Lower lobe of right lung (tissue), 2 donors: ENCODE results near the gene LENG9. TPM values are rescaled to one million over a fixed set of nuclear protein-coding genes. Genes with fewer than 3 reads are reported as not detected.

Source experiments
- ATAC-seq, 2 donors: fragments of 200-7000 bp; cut with Tn5 transposase; one replicate each; pipeline ENCODE4 v1.9.1; 2020 to 2022; ENCODE audit warnings: mild to moderate bottlenecking in 2 of 2, moderate library complexity in 2 of 2
- DNase-seq: peaks from one replicate; pipeline ENCODE4 v3.0.0-alpha.2; 2020
- H3K27ac ChIP-seq: fragments of 200-600 bp; one replicate; pipeline ENCODE4 v1.8.0; 2022
- H3K27me3 ChIP-seq: fragments of 200-600 bp; one replicate; pipeline ENCODE4 v1.8.0; 2022; ENCODE audit warnings: low read depth
- H3K36me3 ChIP-seq: fragments of 200-600 bp; one replicate; pipeline ENCODE4 v1.8.0; 2022; ENCODE audit warnings: mild to moderate bottlenecking
- H3K4me1 ChIP-seq: fragments of 200-600 bp; one replicate; pipeline ENCODE4 v1.8.0; 2022
- H3K4me3 ChIP-seq: fragments of 200-600 bp; one replicate; pipeline ENCODE4 v1.8.0; 2022; ENCODE audit warnings: mild to moderate bottlenecking
- H3K9me3 ChIP-seq: fragments of 200-600 bp; one replicate; pipeline ENCODE4 v1.8.0; 2022
- CTCF ChIP-seq: fragments of 200-600 bp; IDR thresholded peaks from one replicate; pipeline ENCODE4 v1.8.0; 2022; ENCODE audit warnings: antibody characterized with exemption, mild to moderate bottlenecking
- intact Hi-C: fragments of 100-400 bp; cut with DNase I; formaldehyde crosslinking; loops from one replicate; pipeline ENCODE4 v1.11.0; 2022
- total RNA-seq: library from RNA; stranded (reverse); fragmentation: NEBNext Ultra II Directional; extraction: Animal tissue kit (Norgen Biotek cat#: 25700); gene quantifications from one replicate; pipeline ENCODE4 v1.2.1, GENCODE V29; 2021
- donor health status: DM: no; HTN: yes; CAD: no; lungs with severe emphysema.

The LENG9 gene
- total RNA-seq, 1 donor from 2014 or later: 7.3 TPM

GRCh38 chr19:54426291-54426931 is 37.2 kb downstream of the LENG9 start:
- DNase-seq (no peak), ATAC-seq (no peak)
- Histone ChIP-seq H3K27me3 (peaks cover 72% of the 10 kb centered on the region), H3K36me3 (no peaks in the 10 kb centered on the region), H3K4me1 (peaks cover 14% of the 10 kb centered on the region), H3K9me3 (no peaks in the 10 kb centered on the region), H3K4me3 (no peak overlapping the region), H3K27ac (no peak overlapping the region)
- intact Hi-C loops: no loop called here
- no peak for TF ChIP-seq CTCF

GRCh38 chr19:54425382-54425723 is 38.2 kb downstream of the LENG9 start:
- H3K27me3 ChIP-seq: peaks cover 80% of the 10 kb centered on the region
- H3K4me1 ChIP-seq: peaks cover 3% of the 10 kb centered on the region
- intact Hi-C loops: no loop called here
- H3K9me3 ChIP-seq: no peaks in the 10 kb centered on the region
- no peak overlapping the region for H3K4me3 ChIP-seq
- no peak for TF ChIP-seq CTCF
- H3K27ac ChIP-seq: no peak overlapping the region
- no peaks in the 10 kb centered on the region for H3K36me3 ChIP-seq
- DNase-seq: no peak
- ATAC-seq: no peak

- TF ChIP-seq CTCF: no peak
- H3K36me3 ChIP-seq: no peaks in the 10 kb centered on the region
- DNase-seq (no peak), ATAC-seq (no peak)
- no peak overlapping the region for H3K4me3 ChIP-seq
- H3K4me1 ChIP-seq: no peaks in the 10 kb centered on the region
- H3K9me3 ChIP-seq: no peaks in the 10 kb centered on the region
- H3K27ac ChIP-seq: no peak overlapping the region
- peaks cover 80% of the 10 kb centered on the region for H3K27me3 ChIP-seq
- intact Hi-C loops: no loop called here
Measured at GRCh38 chr19:54424660-54425381, 38.8 kb downstream of the LENG9 start.

- ATAC-seq (no peak), DNase-seq (no peak)
- no peak for TF ChIP-seq CTCF
- H3K4me1 ChIP-seq: no peaks in the 10 kb centered on the region
- no peak overlapping the region for H3K4me3 ChIP-seq
- H3K36me3 ChIP-seq: no peaks in the 10 kb centered on the region
- no peaks in the 10 kb centered on the region for H3K9me3 ChIP-seq
- H3K27me3 ChIP-seq: peaks cover 82% of the 10 kb centered on the region
- intact Hi-C loops: no loop called here
- no peak overlapping the region for H3K27ac ChIP-seq
Measured at GRCh38 chr19:54424201-54424600, 39.4 kb downstream of the LENG9 start.

- DNase-seq: no peak
- no peaks in the 10 kb centered on the region for H3K36me3 ChIP-seq
- no peak for ATAC-seq
- H3K9me3 ChIP-seq: no peaks in the 10 kb centered on the region
- no peak overlapping the region for H3K27ac ChIP-seq
- H3K4me1 ChIP-seq: peaks cover 9% of the 10 kb centered on the region
- no peak for TF ChIP-seq CTCF
- peaks cover 74% of the 10 kb centered on the region for H3K27me3 ChIP-seq
- H3K4me3 ChIP-seq: no peak overlapping the region
- intact Hi-C loops: no loop called here
Measured at GRCh38 chr19:54422136-54422535, 41.4 kb downstream of the LENG9 start.
